A673 (cell line): ENCODE results near the gene MRPL33.

Experiments
- EZH2 ChIP-seq: fragments of 200-600 bp; sonication (generic); IDR thresholded peaks from 2 replicates; pipeline ENCODE4 v1.6.1; 2017; ENCODE audit warnings: borderline replicate concordance, low read depth, mild to moderate bottlenecking, mixed read lengths, antibody characterized with exemption, low read length; ENCODE audit not compliant: poor library complexity, severe bottlenecking
- TF ChIP-seq, protein P1 (sequence below): fragments of 300-800, 200-600 bp; sonication (generic); conservative IDR thresholded peaks from 2 replicates; pipeline ENCODE4 v1.5.1; 2017; ENCODE audit warnings: low read depth, mild to moderate bottlenecking, antibody characterized with exemption, low read length, moderate library complexity, mixed read lengths

DNA sequence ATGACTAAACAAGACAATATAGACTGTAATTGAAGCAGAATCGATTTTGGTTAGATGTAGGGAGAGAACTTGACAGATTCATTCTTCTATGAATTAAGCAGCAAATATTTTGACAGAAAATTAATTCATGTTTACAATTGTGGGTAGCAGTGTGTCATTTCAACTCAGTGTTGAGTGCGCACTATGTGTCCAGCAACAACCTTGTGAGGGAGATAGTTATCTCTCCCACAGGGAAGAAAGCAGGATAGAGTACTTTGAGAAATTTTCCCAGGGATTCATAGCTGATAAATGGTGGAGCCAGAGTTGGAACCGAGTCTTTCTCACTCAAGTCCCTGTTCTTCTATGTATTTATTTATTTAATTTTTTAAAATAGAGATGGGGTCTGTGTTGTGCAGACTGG lies 5.2 kb downstream of the MRPL33 start:
- TF ChIP-seq EZH2: no peak
- TF ChIP-seq, protein P1, sequence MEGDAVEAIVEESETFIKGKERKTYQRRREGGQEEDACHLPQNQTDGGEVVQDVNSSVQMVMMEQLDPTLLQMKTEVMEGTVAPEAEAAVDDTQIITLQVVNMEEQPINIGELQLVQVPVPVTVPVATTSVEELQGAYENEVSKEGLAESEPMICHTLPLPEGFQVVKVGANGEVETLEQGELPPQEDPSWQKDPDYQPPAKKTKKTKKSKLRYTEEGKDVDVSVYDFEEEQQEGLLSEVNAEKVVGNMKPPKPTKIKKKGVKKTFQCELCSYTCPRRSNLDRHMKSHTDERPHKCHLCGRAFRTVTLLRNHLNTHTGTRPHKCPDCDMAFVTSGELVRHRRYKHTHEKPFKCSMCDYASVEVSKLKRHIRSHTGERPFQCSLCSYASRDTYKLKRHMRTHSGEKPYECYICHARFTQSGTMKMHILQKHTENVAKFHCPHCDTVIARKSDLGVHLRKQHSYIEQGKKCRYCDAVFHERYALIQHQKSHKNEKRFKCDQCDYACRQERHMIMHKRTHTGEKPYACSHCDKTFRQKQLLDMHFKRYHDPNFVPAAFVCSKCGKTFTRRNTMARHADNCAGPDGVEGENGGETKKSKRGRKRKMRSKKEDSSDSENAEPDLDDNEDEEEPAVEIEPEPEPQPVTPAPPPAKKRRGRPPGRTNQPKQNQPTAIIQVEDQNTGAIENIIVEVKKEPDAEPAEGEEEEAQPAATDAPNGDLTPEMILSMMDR: no peak
